ENCODE measurements around the gene DTX1.

Gene DTX1

DNA sequence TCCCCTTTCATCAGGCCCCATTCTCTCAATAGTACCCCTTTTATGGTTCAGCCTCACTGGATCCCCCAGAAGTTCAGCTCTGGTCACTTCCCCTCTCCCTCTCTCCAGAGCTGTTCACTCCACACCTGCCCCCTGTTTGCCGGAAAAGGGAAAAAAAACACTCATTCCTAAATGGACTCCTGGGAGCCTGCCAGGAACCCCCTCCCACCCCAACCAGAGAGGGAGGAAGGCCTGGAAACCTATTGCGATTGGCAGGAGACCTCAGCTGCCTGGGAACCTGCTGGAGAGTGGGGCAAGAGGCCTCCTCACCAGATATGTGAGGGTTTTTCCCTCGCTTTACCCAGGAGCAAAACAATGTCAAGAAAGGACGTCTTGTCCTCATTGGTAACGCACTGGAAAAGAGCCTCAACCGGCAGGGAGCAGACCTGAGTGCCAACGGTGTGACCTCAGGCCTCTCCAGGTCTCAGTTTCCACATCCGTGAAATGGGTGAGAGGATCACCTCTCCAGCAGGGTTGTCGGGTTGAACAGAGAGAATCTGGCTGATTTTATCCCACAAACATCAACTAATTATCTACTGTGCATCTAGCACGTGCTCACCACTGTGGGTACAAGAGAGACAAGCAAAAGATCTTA, 4.6 kb downstream of the DTX1 start:
- Histone ChIP-seq H3K27me3 (ENCODE audit: control insufficient read depth in 5 of 5, insufficient read depth in 4 of 5, low read length in 5 of 5) (peaks cover 0 to 14% (median 2%) of the 10 kb centered on the region in 5 donors), H3K9me3 (ENCODE audit: control insufficient read depth in 5 of 5, low read length in 5 of 5) (no peaks in the 10 kb centered on the region), H3K4me1 (ENCODE audit: control insufficient read depth in 5 of 5, insufficient read depth in 5 of 5, low read length in 5 of 5) (peaks cover 4 to 89% (median 81%) of the 10 kb centered on the region in 5 donors), H3K27ac (ENCODE audit: low read depth, low read length) (no peak overlapping the region), H3K4me3 (ENCODE audit: low read depth in 1 of 5, low read length in 5 of 5) (no peak overlapping the region), H3K9ac (ENCODE audit: low read length in 5 of 5) (no peak overlapping the region), H3K36me3 (ENCODE audit: control insufficient read depth in 5 of 5, insufficient read depth in 5 of 5, low read length in 5 of 5) (no peaks in the 10 kb centered on the region)

DNA sequence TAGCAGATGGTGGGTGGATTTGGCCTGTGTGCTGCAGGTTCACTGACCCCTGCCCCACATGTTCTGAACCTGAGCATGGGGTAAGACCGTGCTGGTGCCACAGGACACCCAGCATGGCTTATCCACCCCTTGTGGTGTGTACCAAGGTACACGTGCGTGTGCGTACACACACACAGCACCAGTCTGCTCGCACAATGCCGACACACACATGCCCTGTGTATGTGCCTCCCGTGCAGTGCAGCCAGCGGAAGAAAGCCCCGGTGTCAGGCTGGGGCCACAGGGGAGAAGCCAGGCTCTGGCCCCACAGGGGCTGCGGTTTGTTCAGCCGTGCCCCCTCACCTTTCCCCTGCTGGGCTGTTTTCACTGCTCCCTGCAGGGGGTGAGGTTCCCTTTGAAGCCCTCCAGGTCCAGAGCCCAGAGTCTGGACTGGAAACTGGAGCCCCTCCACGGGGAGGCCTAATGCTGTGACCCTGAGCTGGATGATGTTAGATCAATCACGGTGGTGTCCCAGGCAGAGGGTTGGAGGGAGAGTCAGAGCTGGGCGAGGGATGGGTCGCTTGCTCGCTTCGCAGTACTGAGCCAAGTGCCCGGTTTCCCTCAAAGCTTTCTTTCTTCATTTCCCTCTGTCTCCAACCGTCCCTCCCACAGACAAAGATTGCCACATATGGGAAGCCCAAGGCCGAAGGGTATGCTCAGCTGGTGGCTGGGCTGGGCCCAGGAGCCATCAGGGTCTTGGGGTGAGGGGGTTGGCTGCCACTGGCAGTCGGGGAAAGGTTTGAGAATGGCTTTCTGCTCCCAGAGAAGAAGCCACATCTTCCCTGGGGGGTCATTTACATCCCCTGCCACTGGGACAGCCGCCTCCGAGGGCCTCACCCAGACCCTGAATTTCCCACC, 6.2 kb downstream of the DTX1 start:
- no peaks in the 10 kb centered on the region for H3K9me3 ChIP-seq (ENCODE audit: control insufficient read depth in 5 of 5, low read length in 5 of 5)
- H3K36me3 ChIP-seq (ENCODE audit: control insufficient read depth in 5 of 5, insufficient read depth in 5 of 5, low read length in 5 of 5), result peaks cover 0 to 2% (median 0%) of the 10 kb centered on the region in 5 donors
- peak overlapping the region; percentile 41 for H3K27ac ChIP-seq (ENCODE audit: low read depth, low read length)
- H3K4me3 ChIP-seq (ENCODE audit: low read depth in 1 of 5, low read length in 5 of 5), result no peak overlapping the region
- no peak overlapping the region for H3K9ac ChIP-seq (ENCODE audit: low read length in 5 of 5)
- H3K4me1 ChIP-seq (ENCODE audit: control insufficient read depth in 5 of 5, insufficient read depth in 5 of 5, low read length in 5 of 5), result peaks cover 4 to 97% (median 79%) of the 10 kb centered on the region in 5 donors
- peaks cover 0 to 8% (median 2%) of the 10 kb centered on the region in 5 donors for H3K27me3 ChIP-seq (ENCODE audit: control insufficient read depth in 5 of 5, insufficient read depth in 4 of 5, low read length in 5 of 5)

GRCh38 chr12:113063396-113064350, 7.1 kb downstream of the DTX1 start:
- Histone ChIP-seq H3K4me3 (ENCODE audit: low read depth in 1 of 5, low read length in 5 of 5) (no peak overlapping the region), H3K9me3 (ENCODE audit: control insufficient read depth in 5 of 5, low read length in 5 of 5) (no peaks in the 10 kb centered on the region), H3K36me3 (ENCODE audit: control insufficient read depth in 5 of 5, insufficient read depth in 5 of 5, low read length in 5 of 5) (peaks cover 0 to 2% (median 0%) of the 10 kb centered on the region in 5 donors), H3K27ac (ENCODE audit: low read depth, low read length) (no peak overlapping the region), H3K9ac (ENCODE audit: low read length in 5 of 5) (peak overlapping the region in 1 of 5 donors; percentile 5), H3K4me1 (ENCODE audit: control insufficient read depth in 5 of 5, insufficient read depth in 5 of 5, low read length in 5 of 5) (peaks cover 4 to 97% (median 77%) of the 10 kb centered on the region in 5 donors), H3K27me3 (ENCODE audit: control insufficient read depth in 5 of 5, insufficient read depth in 4 of 5, low read length in 5 of 5) (peaks cover 0 to 4% (median 2%) of the 10 kb centered on the region in 5 donors)

DNA sequence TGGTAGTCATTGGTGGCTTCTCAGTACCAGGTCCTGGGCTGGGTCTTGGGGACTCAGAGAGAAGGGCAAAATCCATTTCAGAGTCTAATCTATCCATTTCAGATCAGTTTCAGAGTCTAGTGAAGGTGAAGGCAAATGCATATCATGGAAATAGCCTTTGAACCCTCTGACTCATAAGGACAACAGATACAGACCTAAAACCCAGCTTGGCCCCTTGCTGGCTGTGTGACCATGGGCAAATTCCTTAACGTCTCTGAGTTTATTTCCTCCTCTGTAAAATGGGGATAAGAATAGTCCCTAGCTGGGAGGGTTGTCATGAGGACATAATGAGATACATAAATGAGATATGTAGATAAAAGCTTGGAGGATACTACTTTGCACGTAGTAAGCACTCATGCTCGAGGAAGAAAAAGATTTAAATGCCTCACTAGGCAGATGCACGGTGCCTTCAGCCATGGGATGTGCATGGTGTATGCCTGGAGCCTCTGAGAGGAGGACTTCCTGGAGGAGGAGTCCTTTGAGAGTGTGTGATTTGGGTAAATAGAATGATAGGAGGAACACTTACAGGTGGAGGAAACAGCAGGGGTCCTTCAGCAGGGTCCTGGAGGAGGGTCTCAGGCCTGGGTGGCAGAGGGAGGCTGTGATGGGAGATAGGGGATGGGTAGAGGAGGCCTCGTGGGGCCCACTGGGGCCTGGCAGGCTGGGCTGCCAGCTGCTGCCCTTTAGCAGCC, 8.0 kb downstream of the DTX1 start:
- Histone ChIP-seq H3K27ac (ENCODE audit: low read depth, low read length) (no peak overlapping the region), H3K4me1 (ENCODE audit: control insufficient read depth in 5 of 5, insufficient read depth in 5 of 5, low read length in 5 of 5) (peaks cover 4 to 97% (median 78%) of the 10 kb centered on the region in 5 donors), H3K27me3 (ENCODE audit: control insufficient read depth in 5 of 5, insufficient read depth in 4 of 5, low read length in 5 of 5) (peaks cover 0 to 4% (median 0%) of the 10 kb centered on the region in 5 donors), H3K9ac (ENCODE audit: low read length in 5 of 5) (no peak overlapping the region), H3K36me3 (ENCODE audit: control insufficient read depth in 5 of 5, insufficient read depth in 5 of 5, low read length in 5 of 5) (peaks cover 0 to 2% (median 0%) of the 10 kb centered on the region in 5 donors), H3K4me3 (ENCODE audit: low read depth in 1 of 5, low read length in 5 of 5) (peak overlapping the region in 1 of 5 donors; percentile 8), H3K9me3 (ENCODE audit: control insufficient read depth in 5 of 5, low read length in 5 of 5) (no peaks in the 10 kb centered on the region)

DNA sequence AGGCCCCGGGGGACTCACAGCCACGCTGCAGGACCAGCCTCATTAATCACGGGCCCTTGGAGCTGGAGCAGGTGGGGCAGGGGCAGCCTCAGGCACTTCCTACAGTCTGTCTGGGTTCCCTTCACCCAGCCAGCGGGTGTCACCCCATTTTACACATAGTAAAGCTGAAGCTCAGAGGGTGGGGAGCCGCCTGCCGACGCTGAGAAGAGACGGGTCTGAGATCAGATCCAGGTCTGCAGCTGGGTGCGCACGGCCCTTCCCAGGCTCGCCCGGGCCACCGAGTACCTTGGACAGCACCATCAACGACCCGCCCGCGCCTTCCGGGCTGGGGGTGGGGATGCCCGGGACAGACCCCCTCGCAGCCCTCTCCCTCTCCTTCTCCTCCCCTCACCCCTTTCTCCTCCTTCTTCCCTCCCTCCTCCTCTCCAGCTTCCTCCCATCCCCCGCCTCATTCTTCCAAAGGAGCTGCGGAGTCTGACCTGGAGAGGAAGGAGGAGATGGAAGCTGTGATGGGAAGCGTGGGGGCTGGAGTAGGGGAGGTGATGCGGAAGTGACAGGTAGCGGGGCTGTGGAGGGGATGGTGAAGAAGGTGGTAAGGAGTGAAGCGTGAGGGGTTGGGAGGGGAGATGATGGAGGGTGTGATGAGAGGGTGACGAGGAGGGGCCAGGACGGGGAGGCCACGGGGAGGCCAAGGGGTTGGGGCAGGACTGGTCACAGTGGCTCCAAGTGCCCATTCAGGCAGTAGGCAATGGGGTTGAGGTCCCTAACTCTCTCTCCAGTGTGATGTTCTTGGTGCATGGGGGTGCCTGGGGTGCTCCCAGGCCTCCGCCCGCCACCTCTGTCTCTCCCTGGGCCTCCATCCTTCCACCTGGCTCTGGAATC, 8.8 kb downstream of the DTX1 start:
- Histone ChIP-seq H3K9ac (ENCODE audit: low read length in 5 of 5) (no peak overlapping the region), H3K4me1 (ENCODE audit: control insufficient read depth in 5 of 5, insufficient read depth in 5 of 5, low read length in 5 of 5) (peaks cover 7 to 97% (median 78%) of the 10 kb centered on the region in 5 donors), H3K27me3 (ENCODE audit: control insufficient read depth in 5 of 5, insufficient read depth in 4 of 5, low read length in 5 of 5) (peaks cover 0 to 4% (median 0%) of the 10 kb centered on the region in 5 donors), H3K27ac (ENCODE audit: low read depth, low read length) (no peak overlapping the region), H3K9me3 (ENCODE audit: control insufficient read depth in 5 of 5, low read length in 5 of 5) (no peaks in the 10 kb centered on the region), H3K36me3 (ENCODE audit: control insufficient read depth in 5 of 5, insufficient read depth in 5 of 5, low read length in 5 of 5) (peaks cover 0 to 2% (median 0%) of the 10 kb centered on the region in 5 donors), H3K4me3 (ENCODE audit: low read depth in 1 of 5, low read length in 5 of 5) (no peak overlapping the region)

DNA sequence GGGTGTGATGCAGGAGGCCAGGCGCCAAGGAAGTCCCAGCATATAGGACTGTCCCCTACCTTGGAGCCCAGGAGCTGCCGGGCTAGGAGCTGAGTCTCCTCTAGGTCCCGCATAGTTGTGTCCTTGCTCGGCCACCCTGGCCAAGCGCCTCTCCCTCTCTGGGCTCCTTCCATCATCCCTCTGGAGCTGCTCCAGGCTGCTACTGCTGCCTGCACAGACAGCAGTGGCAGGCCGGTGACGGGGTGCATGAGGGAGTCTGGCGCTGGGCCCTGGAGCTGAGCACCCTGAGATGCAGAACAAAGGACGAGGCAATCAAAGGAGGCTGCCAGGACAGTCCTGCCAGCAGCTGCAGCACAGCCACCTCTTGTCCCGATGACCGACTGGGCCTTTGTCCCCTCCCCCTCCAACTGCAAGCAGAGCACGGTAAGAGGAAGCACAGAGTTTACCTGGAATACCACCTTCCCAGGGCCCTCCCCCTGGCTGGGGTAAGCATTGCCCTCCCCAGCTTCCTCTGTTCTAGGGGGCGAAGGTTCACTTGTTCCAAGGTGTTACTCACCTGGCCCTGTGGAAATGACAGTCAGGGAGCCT, 10.4 kb downstream of the DTX1 start:
- H3K9me3 ChIP-seq (ENCODE audit: control insufficient read depth in 5 of 5, low read length in 5 of 5), result no peaks in the 10 kb centered on the region
- H3K4me3 ChIP-seq (ENCODE audit: low read depth in 1 of 5, low read length in 5 of 5), result no peak overlapping the region
- peaks cover 0 to 4% (median 0%) of the 10 kb centered on the region in 5 donors for H3K27me3 ChIP-seq (ENCODE audit: control insufficient read depth in 5 of 5, insufficient read depth in 4 of 5, low read length in 5 of 5)
- no peak overlapping the region for H3K9ac ChIP-seq (ENCODE audit: low read length in 5 of 5)
- H3K36me3 ChIP-seq (ENCODE audit: control insufficient read depth in 5 of 5, insufficient read depth in 5 of 5, low read length in 5 of 5), result peaks cover 0 to 2% (median 0%) of the 10 kb centered on the region in 5 donors
- peaks cover 11 to 97% (median 85%) of the 10 kb centered on the region in 5 donors for H3K4me1 ChIP-seq (ENCODE audit: control insufficient read depth in 5 of 5, insufficient read depth in 5 of 5, low read length in 5 of 5)
- H3K27ac ChIP-seq (ENCODE audit: low read depth, low read length), result no peak overlapping the region

DNA sequence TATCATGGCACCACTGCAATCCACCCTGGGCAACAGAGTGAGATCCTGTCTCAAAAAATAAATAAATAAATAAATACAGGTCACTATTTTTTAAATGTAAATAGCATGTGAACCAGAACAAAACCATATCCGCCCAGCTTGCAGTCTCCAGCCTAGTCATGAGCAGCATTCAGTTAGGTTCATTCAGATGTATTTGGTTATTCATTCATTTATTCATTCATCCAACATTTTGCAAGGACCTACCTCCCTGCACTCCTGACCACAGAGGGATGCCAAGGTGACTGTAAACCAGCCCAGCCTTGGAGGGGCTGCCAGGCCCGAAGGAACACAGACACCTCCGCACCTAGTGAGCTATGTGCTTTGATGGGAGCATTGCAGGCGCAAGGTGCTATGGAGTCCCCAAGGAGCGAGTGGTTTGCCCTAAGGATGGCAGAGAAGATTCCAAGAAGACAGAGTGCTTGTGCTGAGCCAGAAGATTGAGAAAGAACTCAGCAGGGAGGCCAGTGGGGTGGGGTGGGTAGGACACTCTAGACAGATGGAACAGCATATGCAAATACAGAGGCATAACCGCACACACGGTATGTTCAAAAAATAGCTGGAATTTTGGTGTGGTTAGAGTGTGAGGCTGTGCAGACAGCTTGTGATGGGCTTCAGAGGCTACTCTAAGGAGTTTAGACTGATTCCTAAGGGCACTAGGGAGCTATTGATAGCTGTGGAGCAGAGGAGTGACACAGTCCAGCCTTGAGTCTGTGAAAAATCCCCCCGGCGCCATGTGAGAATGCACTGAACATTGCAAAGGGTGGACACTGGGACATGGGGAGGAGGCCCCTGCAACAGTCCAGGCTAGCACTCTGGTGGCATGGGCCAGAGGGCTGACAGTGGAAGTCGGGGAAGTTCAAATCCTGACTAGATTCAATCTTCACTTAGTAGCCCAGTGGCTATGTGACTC, 11.7 kb downstream of the DTX1 start:
- H3K9ac ChIP-seq (ENCODE audit: low read length in 5 of 5), result no peak overlapping the region
- H3K4me3 ChIP-seq (ENCODE audit: low read depth in 1 of 5, low read length in 5 of 5), result no peak overlapping the region
- peaks cover 12 to 96% (median 89%) of the 10 kb centered on the region in 5 donors for H3K4me1 ChIP-seq (ENCODE audit: control insufficient read depth in 5 of 5, insufficient read depth in 5 of 5, low read length in 5 of 5)
- peaks cover 0 to 2% (median 0%) of the 10 kb centered on the region in 5 donors for H3K36me3 ChIP-seq (ENCODE audit: control insufficient read depth in 5 of 5, insufficient read depth in 5 of 5, low read length in 5 of 5)
- H3K9me3 ChIP-seq (ENCODE audit: control insufficient read depth in 5 of 5, low read length in 5 of 5), result no peaks in the 10 kb centered on the region
- peak overlapping the region; percentile 37 for H3K27ac ChIP-seq (ENCODE audit: low read depth, low read length)
- peaks cover 0 to 4% (median 0%) of the 10 kb centered on the region in 5 donors for H3K27me3 ChIP-seq (ENCODE audit: control insufficient read depth in 5 of 5, insufficient read depth in 4 of 5, low read length in 5 of 5)
